ENCODE data around the gene KLF13.
A peak's percentile ranks its signal among the peaks of the same experiment; 100 is the strongest.

Gene KLF13

GRCh38 chr15:31344266-31344665 lies 17.6 kb downstream of the KLF13 start:
- Histone ChIP-seq H3K27ac (ENCODE audit: low read depth, low read length) (peak overlapping the region; percentile 83; the same call in 1 of the 2 replicates), H3K4me2 (ENCODE audit: low read length) (peak overlapping the region; percentile 89), H3K27me3 (ENCODE audit: control insufficient read depth, low read length) (no peaks in the 10 kb centered on the region), H4K20me1 (ENCODE audit: control insufficient read depth, insufficient read depth, low read depth, low read length) (peaks cover 21% of the 10 kb centered on the region), H3K4me1 (ENCODE audit: control insufficient read depth, low read length) (peaks cover 100% of the 10 kb centered on the region), H3K9me2 (replicated peaks; ENCODE audit: control insufficient read depth, low read length) (no peaks in the 10 kb centered on the region), H3K79me2 (ENCODE audit: control insufficient read depth, low read length) (peaks cover 100% of the 10 kb centered on the region), H3K4me3 (ENCODE audit: low read length) (peak overlapping the region; percentile 67; the same call in 1 of the 2 replicates), H3K36me3 (ENCODE audit: control insufficient read depth, low read length) (peaks cover 55% of the 10 kb centered on the region), H3F3A (ENCODE audit: control insufficient read depth, insufficient read depth) (peaks cover 22% of the 10 kb centered on the region), H3K9me3 (ENCODE audit: control insufficient read depth, insufficient read depth, low read length) (no peaks in the 10 kb centered on the region)
- TF ChIP-seq CTCF (IDR thresholded peaks at IDR 0.05; ENCODE audit: low read depth, low read length, poor library complexity, severe bottlenecking) (no peak), EZH2phosphoT487 (IDR thresholded peaks at IDR 0.05; ENCODE audit: borderline replicate concordance, low read length) (no peak)

DNA sequence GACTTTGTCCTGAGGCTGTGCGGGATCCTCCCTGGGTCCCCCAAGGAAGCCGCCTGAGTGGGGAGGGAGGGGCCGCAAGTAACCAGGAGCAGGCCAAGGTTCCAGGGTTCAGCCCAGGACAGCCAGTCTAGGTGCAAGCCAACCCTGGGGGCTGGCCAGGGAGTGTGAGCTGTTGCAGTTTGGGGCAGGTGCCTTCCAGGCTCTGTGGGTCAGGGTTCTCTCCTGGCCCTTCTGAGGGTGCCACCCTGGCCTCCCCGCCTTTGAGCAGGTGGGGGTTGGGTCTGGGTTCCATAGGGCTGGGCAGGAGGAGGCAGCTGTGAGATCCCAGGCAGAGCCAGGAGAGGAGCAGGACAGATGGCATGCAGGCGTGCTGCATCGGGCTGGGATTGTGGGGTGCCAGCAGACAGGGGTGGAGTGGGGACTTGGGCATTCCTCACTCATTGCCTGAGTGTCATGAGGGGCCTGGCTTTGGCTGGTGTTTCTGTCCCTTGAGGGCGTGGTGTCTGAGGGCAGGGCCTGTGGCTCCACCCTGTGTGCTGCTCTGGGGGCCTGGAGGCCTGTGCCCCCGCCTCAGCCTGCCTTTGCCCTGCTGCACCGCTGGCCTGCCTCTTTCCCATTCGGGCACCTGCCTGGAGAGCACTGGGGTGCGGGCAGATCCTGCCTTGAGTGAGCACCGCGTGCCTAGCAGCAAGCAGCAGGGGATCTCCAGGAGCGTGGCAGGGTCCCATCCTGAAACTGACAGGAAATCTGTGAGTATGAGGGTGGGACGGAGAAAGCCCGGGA lies 18.4 kb downstream of the KLF13 start:
- H3K4me1 ChIP-seq (ENCODE audit: control insufficient read depth, low read length) = peaks cover 100% of the 10 kb centered on the region
- H3K4me2 ChIP-seq (ENCODE audit: low read length) = peak overlapping the region; percentile 89
- no peak for TF ChIP-seq CTCF (IDR thresholded peaks at IDR 0.05; ENCODE audit: low read depth, low read length, poor library complexity, severe bottlenecking)
- TF ChIP-seq EZH2phosphoT487 (IDR thresholded peaks at IDR 0.05; ENCODE audit: borderline replicate concordance, low read length) = no peak
- no peaks in the 10 kb centered on the region for H3K9me3 ChIP-seq (ENCODE audit: control insufficient read depth, insufficient read depth, low read length)
- H3K79me2 ChIP-seq (ENCODE audit: control insufficient read depth, low read length) = peaks cover 100% of the 10 kb centered on the region
- H3K27me3 ChIP-seq (ENCODE audit: control insufficient read depth, low read length) = no peaks in the 10 kb centered on the region
- H3K36me3 ChIP-seq (ENCODE audit: control insufficient read depth, low read length) = peaks cover 55% of the 10 kb centered on the region
- H4K20me1 ChIP-seq (ENCODE audit: control insufficient read depth, insufficient read depth, low read depth, low read length) = peaks cover 21% of the 10 kb centered on the region
- H3F3A ChIP-seq (ENCODE audit: control insufficient read depth, insufficient read depth) = peaks cover 16% of the 10 kb centered on the region
- peak overlapping the region; percentile 38 for H3K27ac ChIP-seq (ENCODE audit: low read depth, low read length)
- peak overlapping the region; percentile 60 for H3K4me3 ChIP-seq (ENCODE audit: low read length)
- no peaks in the 10 kb centered on the region for H3K9me2 ChIP-seq (replicated peaks; ENCODE audit: control insufficient read depth, low read length)

DNA sequence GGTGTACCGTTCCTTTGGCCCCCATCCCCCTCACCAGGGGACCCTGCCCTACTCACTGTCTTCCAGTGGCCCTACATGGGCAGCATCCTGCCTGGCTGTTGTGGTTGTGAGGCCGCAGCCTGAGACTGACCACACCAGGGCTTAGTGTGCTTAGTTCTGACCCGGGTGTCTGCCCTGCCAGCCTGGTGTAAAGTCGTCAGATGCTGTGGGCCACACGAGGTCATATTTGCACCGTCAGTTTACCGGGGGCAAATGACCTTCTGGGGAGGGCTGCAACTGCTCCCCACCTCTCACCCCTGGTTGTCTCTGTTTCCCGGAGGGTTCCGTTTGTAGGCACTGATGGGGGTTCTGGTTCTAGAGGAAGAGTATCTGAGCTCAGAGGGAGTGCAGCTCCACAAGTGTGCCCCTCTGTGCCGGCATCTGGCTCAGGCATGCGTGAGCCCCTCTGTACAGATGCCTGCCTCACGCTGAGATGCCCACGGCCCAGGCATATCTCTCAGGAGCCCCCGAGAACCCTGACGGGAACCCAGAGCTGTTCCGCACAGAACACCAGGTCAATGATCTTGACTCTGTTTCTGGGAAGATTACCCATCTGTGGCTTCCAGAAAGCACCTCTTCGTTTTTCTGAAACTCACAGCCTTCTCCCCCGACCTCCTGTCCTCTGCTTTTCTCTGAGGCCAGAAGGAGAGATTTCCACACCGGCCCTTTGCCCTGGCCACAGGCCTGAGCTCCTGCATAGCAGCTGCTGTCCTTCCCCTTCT lies 19.2 kb downstream of the KLF13 start:
- Histone ChIP-seq H3K27me3 (ENCODE audit: control insufficient read depth, low read length) (no peaks in the 10 kb centered on the region), H3K9me3 (ENCODE audit: control insufficient read depth, insufficient read depth, low read length) (no peaks in the 10 kb centered on the region), H3K4me3 (ENCODE audit: low read length) (peak overlapping the region; percentile 60), H4K20me1 (ENCODE audit: control insufficient read depth, insufficient read depth, low read depth, low read length) (peaks cover 21% of the 10 kb centered on the region), H3F3A (ENCODE audit: control insufficient read depth, insufficient read depth) (peaks cover 9% of the 10 kb centered on the region), H3K4me2 (ENCODE audit: low read length) (peak overlapping the region; percentile 89), H3K9me2 (replicated peaks; ENCODE audit: control insufficient read depth, low read length) (no peaks in the 10 kb centered on the region), H3K79me2 (ENCODE audit: control insufficient read depth, low read length) (peaks cover 100% of the 10 kb centered on the region), H3K36me3 (ENCODE audit: control insufficient read depth, low read length) (peaks cover 52% of the 10 kb centered on the region), H3K27ac (ENCODE audit: low read depth, low read length) (peak overlapping the region; percentile 38), H3K4me1 (ENCODE audit: control insufficient read depth, low read length) (peaks cover 100% of the 10 kb centered on the region)
- no peak for TF ChIP-seq EZH2phosphoT487 (IDR thresholded peaks at IDR 0.05; ENCODE audit: borderline replicate concordance, low read length)
- TF ChIP-seq CTCF (IDR thresholded peaks at IDR 0.05; ENCODE audit: low read depth, low read length, poor library complexity, severe bottlenecking) = no peak
